Limb (tissue), 2 donors: ENCODE measurements around the gene SNCB.

Source experiments
- DNase-seq, 2 donors: peaks; one replicate each; pipeline ENCODE4 v3.0.0-alpha.2; 2016; ENCODE audit errors: extremely low spot score in 2 of 2

SNCB gene

GRCh38 chr5:176577312-176578176 lies 52.8 kb downstream of the SNCB start:
- DNase-seq: no peak

GRCh38 chr5:176575488-176576422 lies 54.6 kb downstream of the SNCB start:
- no peak for DNase-seq

DNA sequence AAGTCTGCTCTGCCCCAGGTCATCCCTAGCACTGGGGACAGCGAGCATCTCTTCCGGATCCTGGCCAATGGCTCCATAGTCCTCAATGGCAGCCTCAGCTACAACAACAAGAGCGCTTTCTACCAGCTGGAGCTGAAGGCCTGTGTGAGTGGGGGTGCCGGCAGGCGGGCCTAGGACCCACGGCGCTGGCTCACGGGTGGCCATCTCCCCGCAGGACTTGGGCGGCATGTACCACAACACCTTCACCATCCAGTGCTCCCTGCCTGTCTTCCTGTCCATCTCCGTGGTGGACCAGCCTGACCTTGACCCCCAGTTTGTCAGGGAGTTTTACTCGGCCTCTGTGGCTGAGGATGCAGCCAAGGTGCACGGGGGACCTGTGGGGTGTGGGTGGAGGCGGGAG lies 55.3 kb downstream of the SNCB start:
- DNase-seq: no peak

- DNase-seq: no peak
Measured at GRCh38 chr5:176574297-176574591, 56.1 kb downstream of the SNCB start.

- peak in 1 of 2 donors; percentile 76 for DNase-seq
Measured at GRCh38 chr5:176573564-176574296, 56.6 kb downstream of the SNCB start.
